IMR-90 (cell line): ENCODE results near the gene ZNF555. TPM values are rescaled to one million over a fixed set of nuclear protein-coding genes. Genes with fewer than 3 reads are reported as not detected.

Experiments
- ATAC-seq: fragments of 200-7000 bp; cut with Tn5 transposase; 2 replicates; pipeline ENCODE4 v1.9.1; 2020; ENCODE audit warnings: low read depth, mild to moderate bottlenecking, moderate library complexity
- BruUV-seq: library from RNA; stranded (reverse); fragments of 400-500 nt; replicated peaks from 2 replicates; lab custom pipeline; 2021; lab: Mats Ljungman, UMichigan
- CTCF ChIA-PET: fragments of 300-600 bp; formaldehyde crosslinking; extraction: SDS; loops from one replicate; lab custom pipeline; 2021; ENCODE audit warnings: antibody characterized with exemption; lab: Yijun Ruan, JAX
- POLR2A ChIA-PET: fragments of 300-600 bp; sonication (Branson Sonifier 250); formaldehyde crosslinking; loops from one replicate; lab custom pipeline; 2022; ENCODE audit warnings: antibody characterized with exemption; ENCODE audit not compliant: unreplicated experiment; lab: Charles Lee
- DNase-seq: peaks from one replicate; pipeline ENCODE4 v3.0.0; 2013
- H2AFZ ChIP-seq: replicated peaks from 2 replicates; pipeline ENCODE3; 2013; ENCODE audit warnings: low read length, mild to moderate bottlenecking; ENCODE audit not compliant: poor library complexity
- H2AK5ac ChIP-seq: 2 replicates; pipeline ENCODE4 v1.6.1; 2013; ENCODE audit warnings: low read depth, low read length, inconsistent platforms
- H2AK9ac ChIP-seq: replicated peaks from 2 replicates; pipeline ENCODE3; 2013; ENCODE audit warnings: mild to moderate bottlenecking, low read depth, low read length, moderate library complexity; ENCODE audit not compliant: poor library complexity
- H2BK120ac ChIP-seq: 2 replicates; pipeline ENCODE4 v1.6.1; 2013; ENCODE audit warnings: low read depth, low read length, inconsistent platforms
- H2BK15ac ChIP-seq: 3 replicates; pipeline ENCODE4 v1.6.1; 2013; ENCODE audit warnings: low read depth, low read length, inconsistent platforms
- H2BK20ac ChIP-seq: 2 replicates; pipeline ENCODE4 v1.6.1; 2013; ENCODE audit warnings: low read depth, mild to moderate bottlenecking, inconsistent platforms, low read length, moderate library complexity
- H2BK5ac ChIP-seq: 2 replicates; pipeline ENCODE4 v1.6.1; 2013; ENCODE audit warnings: mild to moderate bottlenecking, low read depth, low read length, inconsistent platforms; ENCODE audit not compliant: poor library complexity, severe bottlenecking
- H3K14ac ChIP-seq: replicated peaks from 2 replicates; pipeline ENCODE4 v1.6.1; 2013; ENCODE audit warnings: low read depth, low read length, inconsistent platforms
- H3K18ac ChIP-seq: 2 replicates; pipeline ENCODE4 v1.6.1; 2013; ENCODE audit warnings: low read depth, low read length, control low read depth
- H3K23ac ChIP-seq: 2 replicates; pipeline ENCODE4 v1.6.1; 2013; ENCODE audit warnings: low read depth, low read length, inconsistent platforms
- H3K27ac ChIP-seq: 2 replicates; pipeline ENCODE4 v1.5.1; 2013; ENCODE audit warnings: mild to moderate bottlenecking, control low read depth, low read length; ENCODE audit not compliant: insufficient read depth
- H3K27me3 ChIP-seq: 2 replicates; pipeline ENCODE4 v1.6.1; 2013; ENCODE audit warnings: low read length; ENCODE audit not compliant: control insufficient read depth, insufficient read depth
- H3K36me3 ChIP-seq: 2 replicates; pipeline ENCODE4 v1.6.1; 2013; ENCODE audit warnings: low read length, mixed read lengths; ENCODE audit not compliant: control insufficient read depth, insufficient read depth
- H3K4ac ChIP-seq: 2 replicates; pipeline ENCODE4 v1.6.1; 2013; ENCODE audit warnings: low read depth, low read length, inconsistent platforms
- H3K4me1 ChIP-seq: 2 replicates; pipeline ENCODE4 v1.6.1; 2013; ENCODE audit warnings: low read length, mixed read lengths; ENCODE audit not compliant: control insufficient read depth, insufficient read depth
- H3K4me2 ChIP-seq: 2 replicates; pipeline ENCODE4 v1.6.1; 2013; ENCODE audit warnings: low read depth, mild to moderate bottlenecking, control low read depth, low read length, moderate library complexity
- H3K4me3 ChIP-seq: 2 replicates; pipeline ENCODE4 v1.5.1; 2013; ENCODE audit warnings: low read depth, mild to moderate bottlenecking, control low read depth, low read length, moderate library complexity; ENCODE audit not compliant: insufficient read depth
- H3K56ac ChIP-seq: 2 replicates; pipeline ENCODE4 v1.6.1; 2013; ENCODE audit warnings: low read length, inconsistent platforms; ENCODE audit not compliant: insufficient read depth; ENCODE audit errors: extremely low read depth
- H3K79me1 ChIP-seq, 2 experiments: 2 replicates each; pipeline ENCODE4 v1.6.1; 2013; ENCODE audit warnings: low read length in 2 of 2, inconsistent platforms in 1 of 2, low read depth in 1 of 2
- H3K9ac ChIP-seq: 2 replicates; pipeline ENCODE4 v1.6.1; 2013; ENCODE audit warnings: low read depth, low read length, control low read depth
- H3K9me1 ChIP-seq: 2 replicates; pipeline ENCODE4 v1.6.1; 2013; ENCODE audit warnings: low read length, inconsistent platforms; ENCODE audit not compliant: insufficient read depth
- H3K9me3 ChIP-seq: 2 replicates; pipeline ENCODE4 v1.6.1; 2013; ENCODE audit warnings: low read length; ENCODE audit not compliant: control insufficient read depth, insufficient read depth
- H4K20me1 ChIP-seq: 2 replicates; pipeline ENCODE4 v1.6.1; 2013; ENCODE audit warnings: low read length, inconsistent platforms; ENCODE audit not compliant: insufficient read depth
- H4K5ac ChIP-seq: 2 replicates; pipeline ENCODE4 v1.6.1; 2013; ENCODE audit warnings: mild to moderate bottlenecking, low read depth, low read length, control low read depth
- H4K8ac ChIP-seq, 2 experiments: 2 replicates each; pipeline ENCODE4 v1.6.1; 2013; ENCODE audit warnings: low read depth in 2 of 2, low read length in 2 of 2, control low read depth in 1 of 2, inconsistent platforms in 1 of 2
- H4K91ac ChIP-seq: 2 replicates; pipeline ENCODE4 v1.6.1; 2013; ENCODE audit warnings: low read depth, low read length, inconsistent platforms; ENCODE audit not compliant: insufficient read depth
- CEBPB ChIP-seq: IDR thresholded peaks from 2 replicates; pipeline ENCODE4 v1.6.1; 2012; ENCODE audit warnings: low read depth, low read length, improper control_type of control experiment
- CTCF ChIP-seq: conservative IDR thresholded peaks from 2 replicates; pipeline ENCODE4 v1.5.1; 2012; ENCODE audit warnings: mild to moderate bottlenecking, low read depth, low read length, improper control_type of control experiment
- ELK1 ChIP-seq: fragments of 150-350 bp; IDR thresholded peaks from 2 replicates; pipeline ENCODE4 v1.6.1; 2016; ENCODE audit warnings: low read depth, mild to moderate bottlenecking, low read length, moderate library complexity, borderline replicate concordance
- FOS ChIP-seq: fragments of 150-350 bp; IDR thresholded peaks from 2 replicates; pipeline ENCODE4 v1.6.1; 2016; ENCODE audit warnings: low read depth, low read length
- MAZ ChIP-seq: IDR thresholded peaks from 2 replicates; pipeline ENCODE4 v1.6.1; 2012; ENCODE audit warnings: low read depth, mild to moderate bottlenecking, low read length, improper control_type of control experiment, moderate library complexity, borderline replicate concordance
- RCOR1 ChIP-seq: IDR thresholded peaks from 2 replicates; pipeline ENCODE4 v1.6.1; 2012; ENCODE audit warnings: mild to moderate bottlenecking, low read length, improper control_type of control experiment; ENCODE audit not compliant: insufficient replicate concordance
- SMC3 ChIP-seq: fragments of 150-350 bp; IDR thresholded peaks from 2 replicates; pipeline ENCODE4 v1.6.1; 2016; ENCODE audit warnings: low read depth, mild to moderate bottlenecking, antibody characterized with exemption, low read length, moderate library complexity
- WGBS, 2 experiments: methylation state at CpG; one replicate each; pipeline versions ENCODE4 v1.1.5 to v1.1.7; 2013; ENCODE audit warnings: missing lambda C conversion rate in 2 of 2; ENCODE audit not compliant: insufficient read length in 1 of 2; ENCODE audit errors: extremely low coverage in 2 of 2; 5-methylcytosine and 5-hydroxymethylcytosine counted together
- dilution Hi-C: fragments of 300-500 bp; cut with HindIII; formaldehyde crosslinking; loops from one replicate; pipeline ENCODE4 v1.14.3; 2018; ENCODE audit warnings: low sequenced_read_pairs; ENCODE audit not compliant: unreplicated experiment
- in situ Hi-C: fragments of 300-500 bp; cut with MboI; formaldehyde crosslinking; loops from 3 replicates; pipeline ENCODE4 v1.14.3; 2019; ENCODE audit warnings: low sequenced_read_pairs, inconsistent platforms, mixed read lengths
- intact Hi-C: fragments of 100-400 bp; cut with micrococcal nuclease; formaldehyde crosslinking; loops from 2 replicates; pipeline ENCODE4 v1.10.0; 2022
- polyA plus RNA-seq, 3 experiments: library from polyadenylated mRNA; depleted of rRNA; stranded (reverse); fragments of >200 nt; gene quantifications; 2 replicates each; pipeline ENCODE4 v1.2.3, GENCODE V29; 2012; ENCODE audit warnings: low replicate concordance in 1 of 3
- total RNA-seq: library from RNA; depleted of rRNA; stranded (reverse); fragments of >200 nt; gene quantifications from 2 replicates; pipeline ENCODE4 v1.2.3, GENCODE V29; 2012

ZNF555 gene
- total and polyA plus RNA-seq, 2 of the 4 experiments (the other 2 are of a cell fraction): 2.8 to 9.7 TPM

- H3K56ac ChIP-seq: no peak overlapping the region
- no peak overlapping the region for H2BK120ac ChIP-seq
- H3K27me3 ChIP-seq: no peaks in the 10 kb centered on the region
- H3K4me2 ChIP-seq: no peak overlapping the region
- peaks cover 2% of the 10 kb centered on the region for H3K4me1 ChIP-seq
- BruUV-seq: no TSS peak
- no peak overlapping the region for H3K4me3 ChIP-seq
- no peak overlapping the region for H3K9ac ChIP-seq
- H4K5ac ChIP-seq: no peak overlapping the region
- H3K4ac ChIP-seq: no peak overlapping the region
- peaks cover 63% of the 10 kb centered on the region for H3K9me3 ChIP-seq
- CTCF ChIA-PET: no interaction called here
- H3K9me1 ChIP-seq: no peaks in the 10 kb centered on the region
- no peak overlapping the region for H2BK20ac ChIP-seq
- peaks cover 31 to 56% of the 10 kb centered on the region in 2 experiments for H3K79me1 ChIP-seq
- in situ Hi-C loops (no loop called here), intact Hi-C loops (no loop called here), dilution Hi-C loops (no loop called here)
- H2BK5ac ChIP-seq: no peak overlapping the region
- no peak for ATAC-seq
- no peak overlapping the region for H3K18ac ChIP-seq
- H4K91ac ChIP-seq: no peak overlapping the region
- DNase-seq: no peak
- H2AK9ac ChIP-seq: no peak overlapping the region
- no peak overlapping the region for H3K27ac ChIP-seq
- no peak overlapping the region for H2AK5ac ChIP-seq
- TF ChIP-seq CTCF (no peak), CEBPB (no peak), RCOR1 (no peak), ELK1 (no peak), FOS (no peak), SMC3 (no peak), MAZ (no peak)
- H3K23ac ChIP-seq: no peak overlapping the region
- no peak overlapping the region for H4K8ac ChIP-seq
- H3K36me3 ChIP-seq: peaks cover 38% of the 10 kb centered on the region
- no peak overlapping the region for H2BK15ac ChIP-seq
- H2AFZ ChIP-seq: no peak overlapping the region
- H4K20me1 ChIP-seq: no peaks in the 10 kb centered on the region
- no peak overlapping the region for H3K14ac ChIP-seq
- POLR2A ChIA-PET: no interaction called here
- no CpG with 5 or more reads among the region's 3 CpGs for WGBS, 2 experiments
Measured at GRCh38 chr19:2847507-2847906, 6.2 kb downstream of the ZNF555 start.
